ENCODE data around the gene CIDEC. TPM values are rescaled to one million over a fixed set of nuclear protein-coding genes. Genes with fewer than 3 reads are reported as not detected.
"Not testable (repeated sequence)": the region's sequence is repeated elsewhere in the genome, so short reads cannot be mapped to it uniquely, and the experiment has no call there.

CIDEC gene
- total RNA-seq, 2 donors from 2014 or later: 24.6 to 26.2 TPM

GRCh38 chr3:9884555-9885165 lies 4.6 kb upstream of the CIDEC start:
- intact Hi-C loops (cut with DNase I, micrococcal nuclease): no loop called here
- peak; percentile 96 for ATAC-seq
- DNase-seq: peak in 1 of 2 donors; percentile 46

- ATAC-seq: peak; percentile 4
- intact Hi-C loops (cut with DNase I, micrococcal nuclease): no loop called here
- no peak for DNase-seq
Observed at GRCh38 chr3:9883706-9884554, 3.9 kb upstream of the CIDEC start.

GRCh38 chr3:9881441-9881840 lies 1.4 kb upstream of the CIDEC start:
- ATAC-seq: no peak
- intact Hi-C loops (cut with DNase I, micrococcal nuclease): no loop called here
- DNase-seq: no peak

GRCh38 chr3:9878700-9879099 lies 1.4 kb downstream of the CIDEC start:
- intact Hi-C loops (cut with DNase I, micrococcal nuclease): no loop called here
- DNase-seq (peak in 1 of 2 donors; percentile 73), ATAC-seq (peak; percentile 99)

GRCh38 chr3:9876991-9877390 lies 3.1 kb downstream of the CIDEC start:
- DNase-seq (no peak), ATAC-seq (no peak)
- intact Hi-C loops (cut with DNase I, micrococcal nuclease): no loop called here

GRCh38 chr3:9876255-9876654 lies 3.8 kb downstream of the CIDEC start:
- intact Hi-C loops (cut with DNase I, micrococcal nuclease); DNase-seq; ATAC-seq: not testable (repeated sequence)

GRCh38 chr3:9875448-9875847 lies 4.6 kb downstream of the CIDEC start:
- DNase-seq (no peak), ATAC-seq (no peak)

GRCh38 chr3:9872067-9872466 lies 8.0 kb downstream of the CIDEC start:
- intact Hi-C loops (cut with DNase I, micrococcal nuclease): not testable (repeated sequence)

More at GRCh38 chr3:9875448-9875847, 4.6 kb downstream of the CIDEC start:
- intact Hi-C loops (cut with DNase I, micrococcal nuclease): no loop called here

GRCh38 chr3:9870978-9871377 lies 9.1 kb downstream of the CIDEC start:
- ATAC-seq (no peak), DNase-seq (no peak)
- intact Hi-C loops (cut with DNase I, micrococcal nuclease): no loop called here

More at GRCh38 chr3:9872067-9872466, 8.0 kb downstream of the CIDEC start:
- DNase-seq, ATAC-seq: not testable (repeated sequence)

- DNase-seq: no peak
- ATAC-seq: no peak
- intact Hi-C loops (cut with DNase I, micrococcal nuclease): no loop called here
Observed at GRCh38 chr3:9869955-9870354, 10.1 kb downstream of the CIDEC start.

- DNase-seq (no peak), ATAC-seq (no peak)
- intact Hi-C loops (cut with DNase I, micrococcal nuclease): no loop called here
Observed at GRCh38 chr3:9867106-9867505, 12.9 kb downstream of the CIDEC start.

- intact Hi-C loops (cut with DNase I, micrococcal nuclease): no loop called here
- DNase-seq (peak in 1 of 2 donors; percentile 64), ATAC-seq (no peak)
Observed at GRCh38 chr3:9866639-9867038, 13.4 kb downstream of the CIDEC start.

GRCh38 chr3:9865125-9865637 lies 14.9 kb downstream of the CIDEC start:
- intact Hi-C loops (cut with DNase I, micrococcal nuclease); ATAC-seq; DNase-seq: not testable (repeated sequence)

GRCh38 chr3:9864200-9864927 lies 15.7 kb downstream of the CIDEC start:
- DNase-seq (peak; percentile 37 to 62), ATAC-seq (no peak)
- intact Hi-C loops (cut with DNase I, micrococcal nuclease): no loop called here

- peak; percentile 35 for ATAC-seq
- no peak for DNase-seq
- intact Hi-C loops (cut with DNase I, micrococcal nuclease): no loop called here
Observed at GRCh38 chr3:9863058-9863772, 16.8 kb downstream of the CIDEC start.

- DNase-seq: peak; percentile 70 to 77
- intact Hi-C loops (cut with DNase I, micrococcal nuclease): no loop called here
- ATAC-seq: peak; percentile 95
Observed at GRCh38 chr3:9862391-9863057, 17.5 kb downstream of the CIDEC start.

- DNase-seq (no peak), ATAC-seq (no peak)
- intact Hi-C loops (cut with DNase I, micrococcal nuclease): no loop called here
Observed at GRCh38 chr3:9861626-9862130, 18.4 kb downstream of the CIDEC start.

- no peak for ATAC-seq
- no peak for DNase-seq
- intact Hi-C loops (cut with DNase I, micrococcal nuclease): no loop called here
Observed at GRCh38 chr3:9861201-9861600, 18.9 kb downstream of the CIDEC start.

Measured in left colon (tissue), 2 donors.